Fibroblast of skin of back (primary cell): ENCODE results near the gene MUC5AC.
"Not testable (repeated sequence)": the region's sequence is repeated elsewhere in the genome, so short reads cannot be mapped to it uniquely, and the experiment has no call there.

ENCODE experiments used
- DNase-seq: peaks from one replicate; pipeline ENCODE4 v3.0.0-alpha.2; 2013

MUC5AC gene

GRCh38 chr11:1208394-1209261, 50.9 kb downstream of the MUC5AC start:
- no peak for DNase-seq

GRCh38 chr11:1209371-1210057, 51.8 kb downstream of the MUC5AC start:
- DNase-seq, result no peak

- no peak for DNase-seq
These were observed 54.1 kb downstream of the MUC5AC start for GRCh38 chr11:1211838-1212237.

DNA sequence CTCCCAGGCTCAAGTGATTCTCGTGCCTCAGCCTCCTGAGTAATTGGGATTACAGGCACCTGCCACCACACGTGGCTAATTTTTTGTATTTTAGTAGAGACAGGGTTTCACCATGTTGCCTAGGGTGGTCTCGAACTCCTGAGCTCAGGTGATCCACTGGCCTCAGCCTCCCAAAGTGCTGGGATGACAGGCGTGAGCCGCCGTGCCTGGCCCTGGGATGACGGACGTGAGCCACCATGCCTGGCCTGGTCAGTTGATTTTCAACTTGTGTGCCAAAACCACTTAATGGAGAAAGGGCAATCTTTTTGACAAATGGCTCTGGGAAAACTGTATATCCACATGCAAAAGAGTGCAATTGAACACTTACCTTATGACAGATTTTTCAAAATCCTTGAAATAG, 58.1 kb downstream of the MUC5AC start:
- not testable (repeated sequence) for DNase-seq

GRCh38 chr11:1217151-1217550, 59.4 kb downstream of the MUC5AC start:
- no peak for DNase-seq

DNA sequence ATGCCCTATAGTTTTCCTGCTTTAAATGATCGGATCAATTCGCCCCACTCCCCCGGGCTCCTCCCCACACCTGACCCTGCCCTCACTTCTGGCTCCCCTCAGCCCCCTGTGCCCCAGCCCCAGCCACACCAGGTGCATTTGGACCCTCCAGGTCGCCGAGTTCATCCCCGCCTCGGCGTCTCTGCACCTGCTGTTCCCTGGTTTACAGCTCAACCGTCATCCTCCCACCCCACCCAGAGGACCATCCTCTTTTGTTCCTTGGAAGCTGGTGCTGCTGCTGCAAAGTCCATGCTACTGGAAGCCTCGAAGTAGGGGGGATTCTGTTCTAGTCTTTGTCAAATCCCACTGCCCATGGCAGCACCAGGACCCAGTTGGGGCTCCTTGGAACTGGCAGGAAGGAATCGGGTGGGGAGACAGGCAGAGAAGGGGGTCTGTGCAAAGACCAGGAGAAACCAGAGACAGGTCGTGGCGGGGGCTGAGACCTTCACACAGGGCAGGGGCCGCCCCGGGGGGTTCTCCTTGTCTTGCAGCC, 60.6 kb downstream of the MUC5AC start:
- no peak for DNase-seq

DNA sequence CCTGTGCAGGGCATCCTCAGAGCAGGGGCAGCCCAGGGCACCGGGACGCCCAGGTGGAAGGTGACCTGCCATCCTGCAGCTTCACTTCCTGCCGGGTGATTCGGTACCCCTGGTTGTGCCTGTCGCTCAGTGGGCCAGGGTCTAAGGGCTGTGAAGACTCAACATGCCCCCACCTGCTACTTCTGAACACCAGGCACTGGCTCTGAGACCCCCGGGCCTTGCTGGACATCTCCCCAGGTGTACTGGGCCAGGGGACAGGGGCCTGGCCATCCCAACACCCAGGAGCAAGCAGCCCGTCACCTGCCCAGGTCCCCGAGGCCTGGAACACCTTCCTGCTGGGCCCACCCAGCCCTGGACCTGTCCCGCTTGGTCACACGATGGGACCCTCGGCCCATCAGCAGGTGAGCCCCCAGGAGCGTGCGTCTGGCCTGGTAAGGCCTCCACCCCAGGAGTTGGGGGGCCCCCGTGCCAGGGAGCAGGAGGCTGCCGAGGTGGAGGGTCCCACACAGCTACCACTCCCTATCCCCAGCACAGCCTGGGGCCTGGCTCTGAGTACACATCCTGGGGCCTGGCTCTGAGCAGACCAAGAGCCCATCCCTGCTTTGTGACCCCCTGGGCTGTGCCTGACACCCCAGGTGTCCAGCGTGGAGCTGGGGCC, 61.2 kb downstream of the MUC5AC start:
- no peak for DNase-seq

DNA sequence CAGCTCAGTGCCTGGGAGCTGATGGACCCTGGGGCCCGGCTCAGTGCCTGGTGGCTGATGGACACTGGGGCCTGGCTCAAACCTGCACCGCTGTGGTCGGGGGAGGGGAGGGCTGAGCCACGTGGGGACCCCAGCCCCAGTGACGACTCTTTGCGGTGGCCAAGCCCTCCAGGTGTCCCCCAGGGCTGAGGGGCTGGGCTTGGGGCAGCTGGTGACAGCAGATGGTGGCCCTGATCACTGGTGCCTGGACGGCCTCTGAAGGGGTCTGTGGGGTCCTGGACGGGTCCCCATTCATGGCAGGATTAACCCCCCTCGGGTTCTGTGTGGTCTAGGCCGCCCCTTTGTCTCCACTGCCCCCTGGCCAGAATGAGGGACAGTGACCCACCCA, 61.7 kb downstream of the MUC5AC start:
- DNase-seq, result no peak

- no peak for DNase-seq
These were observed 62.4 kb downstream of the MUC5AC start for GRCh38 chr11:1219834-1220815.

- DNase-seq, result no peak
These were observed 63.4 kb downstream of the MUC5AC start for GRCh38 chr11:1220941-1221721.

GRCh38 chr11:1221848-1222311, 64.1 kb downstream of the MUC5AC start:
- no peak for DNase-seq

DNA sequence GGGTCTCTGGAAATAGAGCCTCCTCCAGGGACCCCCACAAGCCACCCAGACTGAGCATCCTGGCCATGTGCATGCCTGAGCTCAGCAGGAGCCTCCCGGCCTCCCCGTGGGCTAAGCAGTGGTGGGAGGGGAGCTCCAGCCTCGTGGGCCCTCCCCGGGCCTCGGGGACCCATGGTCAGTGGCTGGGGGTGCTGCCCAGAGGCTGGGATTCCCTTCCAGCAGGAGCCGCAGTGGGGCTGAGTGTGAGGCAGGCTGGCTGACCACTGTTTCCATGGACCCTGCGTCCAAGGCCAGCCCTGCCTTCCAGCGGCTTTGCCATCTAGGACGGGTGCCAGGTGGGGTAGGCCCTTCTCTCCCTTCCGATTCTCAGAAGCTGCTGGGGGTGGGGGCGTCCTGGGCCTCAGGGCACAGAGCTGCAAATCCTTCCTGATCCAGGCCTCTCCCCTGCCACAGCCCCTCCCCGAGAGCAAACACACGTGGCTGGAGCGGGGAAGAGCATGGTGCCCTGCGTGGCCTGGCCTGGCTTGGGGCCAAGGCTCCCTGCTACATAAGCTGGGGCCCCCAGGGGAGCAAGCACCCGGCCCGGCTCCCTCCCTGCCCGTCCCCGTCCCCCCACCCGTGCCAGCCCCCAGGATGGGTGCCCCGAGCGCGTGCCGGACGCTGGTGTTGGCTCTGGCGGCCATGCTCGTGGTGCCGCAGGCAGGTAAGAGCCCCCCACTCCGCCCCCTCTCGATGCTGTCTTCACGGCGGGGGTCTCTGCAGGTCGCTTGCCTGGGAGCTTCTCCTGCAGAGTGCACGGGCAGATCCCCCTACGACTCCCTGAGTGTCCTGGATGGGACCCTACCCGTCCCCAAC, 65.0 kb downstream of the MUC5AC start, which contains the start of gene MUC5B:
TSS of gene MUC5B (plus strand) at position 576 of the 855 bp plus-strand sequence. CDS start at position 634, 58 bp downstream.
- DNase-seq, result no peak

- no peak for DNase-seq
These were observed 65.8 kb downstream of the MUC5AC start for GRCh38 chr11:1223346-1224110.

DNA sequence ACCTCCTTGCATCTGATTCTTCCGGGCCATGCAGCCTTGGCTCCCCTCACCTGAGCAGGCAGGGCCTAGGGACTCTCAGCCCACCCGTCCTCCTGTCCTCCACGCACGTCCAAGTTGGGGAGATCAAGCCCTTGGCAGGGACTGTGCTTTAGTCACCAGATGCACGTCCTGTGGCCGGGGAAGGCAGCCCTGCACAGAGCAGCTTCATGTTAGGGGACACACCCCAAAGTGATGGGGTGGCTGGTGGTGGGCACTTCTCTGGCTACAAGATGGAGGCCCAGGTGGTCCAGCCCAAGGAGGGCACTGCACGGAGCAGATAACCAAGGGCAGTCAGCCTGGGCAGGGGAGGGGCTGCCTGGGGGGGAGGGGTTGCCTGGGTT, 66.3 kb downstream of the MUC5AC start:
- no peak for DNase-seq

GRCh38 chr11:1224491-1225385, 67.0 kb downstream of the MUC5AC start:
- DNase-seq, result no peak

- no peak for DNase-seq
These were observed 67.9 kb downstream of the MUC5AC start for GRCh38 chr11:1225386-1226225.
